ENCODE data around the gene RTN4R.
A peak's percentile ranks its signal among the peaks of the same experiment; 100 is the strongest.
"Not testable (repeated sequence)": the region's sequence is repeated elsewhere in the genome, so short reads cannot be mapped to it uniquely, and the experiment has no call there.

The RTN4R gene

DNA sequence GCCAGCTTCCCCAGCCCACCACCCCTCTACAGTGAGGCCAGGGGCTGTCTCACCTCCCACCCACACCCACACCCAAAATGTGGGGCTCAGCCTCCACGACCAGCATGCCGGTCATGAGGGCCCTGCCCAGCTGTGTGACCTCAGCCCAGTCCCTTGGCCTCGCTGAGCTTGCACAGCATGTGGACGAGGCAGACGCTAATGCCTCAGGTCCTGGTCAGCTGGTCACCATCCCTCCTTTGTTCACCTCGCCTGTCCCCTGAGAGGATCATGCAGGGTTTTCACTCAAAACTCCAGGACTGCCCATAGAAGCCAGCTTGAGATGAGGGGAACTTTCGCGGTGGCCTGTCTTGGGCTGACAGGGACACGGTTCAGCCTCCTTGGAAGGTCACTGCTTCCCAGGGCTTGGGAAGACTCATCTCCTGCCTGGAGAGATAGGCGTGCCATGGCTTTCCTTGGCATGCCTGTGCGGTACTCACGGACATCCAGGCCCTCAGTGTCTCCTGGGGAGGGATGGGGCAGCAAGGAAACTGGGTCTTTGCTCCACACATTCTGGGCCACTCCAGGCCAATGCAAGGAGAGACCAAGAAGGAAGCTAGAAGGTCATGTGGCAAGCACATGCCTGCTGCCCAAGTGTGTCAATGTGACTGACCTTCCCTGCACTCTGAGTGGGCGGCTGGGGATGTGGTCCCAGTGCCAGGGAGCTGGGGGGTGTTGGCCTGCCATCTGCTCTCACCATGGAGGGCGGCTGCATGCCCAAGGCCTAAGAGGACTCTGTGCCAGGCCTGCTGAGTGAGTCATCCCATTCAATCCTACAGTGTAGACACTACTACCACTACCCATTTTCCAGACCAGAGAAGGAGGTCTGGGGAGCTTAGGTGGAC is 3.2 kb upstream of the RTN4R start:
- no peaks in the 10 kb centered on the region for H3K36me3 Mint-ChIP-seq
- no peak overlapping the region for H3K4me3 Mint-ChIP-seq
- ATAC-seq: no peak
- peaks cover 6% of the 10 kb centered on the region for H3K4me1 Mint-ChIP-seq
- peaks cover 43% of the 10 kb centered on the region for H3K27me3 Mint-ChIP-seq
- no peak overlapping the region for H3K27ac Mint-ChIP-seq
- H3K9me3 Mint-ChIP-seq: no peaks in the 10 kb centered on the region

DNA sequence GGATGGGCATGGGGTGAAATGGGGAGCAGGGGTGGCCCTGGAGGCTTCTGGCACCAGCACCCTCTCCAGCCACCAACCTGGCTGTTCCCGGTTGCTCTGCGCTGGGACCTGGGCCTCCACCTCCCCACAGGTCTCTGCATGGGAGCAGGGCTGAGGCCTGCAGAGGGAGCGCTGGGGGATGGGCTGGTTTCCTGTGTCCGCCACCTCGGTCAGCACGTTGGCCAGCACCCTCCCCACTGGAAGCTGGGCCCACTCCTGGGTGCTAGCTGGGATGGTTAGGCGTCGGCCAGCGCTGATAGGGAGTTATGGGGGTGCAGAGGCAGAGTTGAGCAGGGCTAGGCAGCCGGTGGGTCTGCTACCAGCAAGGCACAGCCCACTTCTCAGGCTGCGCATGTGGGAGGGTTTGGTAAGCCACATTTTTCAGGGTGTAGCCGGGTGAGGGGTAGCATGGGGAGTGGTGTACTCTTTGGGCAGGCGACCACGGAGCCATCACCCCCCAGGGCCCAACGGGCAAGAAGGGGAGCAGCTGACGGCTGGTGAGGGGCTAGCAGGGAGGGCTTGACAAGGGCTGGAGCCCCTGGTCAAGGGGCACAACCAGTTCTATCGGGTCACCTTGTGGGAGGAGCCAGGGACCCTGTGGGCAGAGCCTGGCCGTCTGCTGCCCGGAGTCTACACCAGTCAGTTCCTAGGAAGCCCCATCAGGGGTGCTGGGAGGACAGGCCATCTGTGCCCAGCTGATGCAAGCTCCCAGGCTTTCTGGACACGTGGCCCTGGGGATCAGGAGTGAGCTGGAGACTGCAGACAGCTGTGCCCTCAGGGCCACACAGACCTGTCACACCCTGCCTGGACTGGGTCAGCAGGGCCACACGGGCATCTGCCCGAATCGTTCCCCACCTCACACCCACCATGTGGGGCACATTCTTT is 2.3 kb upstream of the RTN4R start:
- H3K27ac Mint-ChIP-seq, H3K36me3 Mint-ChIP-seq, H3K9me3 Mint-ChIP-seq, H3K4me3 Mint-ChIP-seq, H3K4me1 Mint-ChIP-seq, ATAC-seq: not testable (repeated sequence)
- H3K27me3 Mint-ChIP-seq: peaks cover 48% of the 10 kb centered on the region

DNA sequence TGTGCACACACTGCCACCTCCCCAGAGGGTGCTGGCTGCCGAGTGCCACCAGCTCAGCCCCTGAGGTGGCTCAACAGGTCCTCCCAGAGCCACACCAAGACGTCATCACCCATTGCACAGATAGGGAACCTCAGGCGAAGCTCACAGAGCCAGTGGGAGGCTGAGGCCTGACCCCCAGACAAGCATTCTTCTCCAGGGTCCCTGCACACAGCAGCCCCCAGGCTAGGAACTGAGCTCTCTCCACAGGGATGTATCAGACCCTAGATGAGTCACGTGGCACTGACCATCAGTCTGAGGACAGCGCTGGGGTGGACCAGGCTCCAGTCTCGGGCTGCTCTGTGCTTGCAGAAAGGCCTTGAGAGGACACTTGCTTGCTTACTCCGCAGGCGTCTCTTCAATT is 1.6 kb upstream of the RTN4R start:
- not testable (repeated sequence) for ATAC-seq
- H3K27me3 Mint-ChIP-seq: peaks cover 48% of the 10 kb centered on the region

DNA sequence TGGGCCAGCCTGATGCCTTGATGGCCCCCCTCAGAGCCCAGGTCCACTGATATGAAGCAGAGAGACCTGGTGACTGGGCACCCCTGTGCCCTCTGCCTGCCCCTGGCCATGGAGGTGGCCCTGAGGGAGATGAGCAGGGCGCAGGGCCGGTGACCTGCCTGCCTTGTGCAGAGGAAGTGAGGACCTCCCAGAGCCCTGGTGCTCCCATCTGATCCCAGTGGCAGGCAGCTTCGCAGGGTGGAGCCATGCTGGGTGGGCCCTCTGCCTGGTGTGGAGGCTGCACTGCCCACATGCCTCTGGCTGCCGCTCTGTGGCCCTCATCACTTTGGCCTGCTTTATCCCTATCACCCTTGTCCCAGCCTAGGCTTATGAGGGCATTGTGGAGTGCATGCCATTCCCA is 1.1 kb upstream of the RTN4R start:
- not testable (repeated sequence) for ATAC-seq, H3K4me1 Mint-ChIP-seq, H3K36me3 Mint-ChIP-seq, H3K27ac Mint-ChIP-seq, H3K9me3 Mint-ChIP-seq
- Mint-ChIP-seq H3K4me3 (peak overlapping the region; percentile 66), H3K27me3 (peaks cover 51% of the 10 kb centered on the region)

More for the DNA sequence above, 1.6 kb upstream of the RTN4R start:
- not testable (repeated sequence) for H3K36me3 Mint-ChIP-seq, H3K27ac Mint-ChIP-seq, H3K4me1 Mint-ChIP-seq, H3K4me3 Mint-ChIP-seq, H3K9me3 Mint-ChIP-seq

DNA sequence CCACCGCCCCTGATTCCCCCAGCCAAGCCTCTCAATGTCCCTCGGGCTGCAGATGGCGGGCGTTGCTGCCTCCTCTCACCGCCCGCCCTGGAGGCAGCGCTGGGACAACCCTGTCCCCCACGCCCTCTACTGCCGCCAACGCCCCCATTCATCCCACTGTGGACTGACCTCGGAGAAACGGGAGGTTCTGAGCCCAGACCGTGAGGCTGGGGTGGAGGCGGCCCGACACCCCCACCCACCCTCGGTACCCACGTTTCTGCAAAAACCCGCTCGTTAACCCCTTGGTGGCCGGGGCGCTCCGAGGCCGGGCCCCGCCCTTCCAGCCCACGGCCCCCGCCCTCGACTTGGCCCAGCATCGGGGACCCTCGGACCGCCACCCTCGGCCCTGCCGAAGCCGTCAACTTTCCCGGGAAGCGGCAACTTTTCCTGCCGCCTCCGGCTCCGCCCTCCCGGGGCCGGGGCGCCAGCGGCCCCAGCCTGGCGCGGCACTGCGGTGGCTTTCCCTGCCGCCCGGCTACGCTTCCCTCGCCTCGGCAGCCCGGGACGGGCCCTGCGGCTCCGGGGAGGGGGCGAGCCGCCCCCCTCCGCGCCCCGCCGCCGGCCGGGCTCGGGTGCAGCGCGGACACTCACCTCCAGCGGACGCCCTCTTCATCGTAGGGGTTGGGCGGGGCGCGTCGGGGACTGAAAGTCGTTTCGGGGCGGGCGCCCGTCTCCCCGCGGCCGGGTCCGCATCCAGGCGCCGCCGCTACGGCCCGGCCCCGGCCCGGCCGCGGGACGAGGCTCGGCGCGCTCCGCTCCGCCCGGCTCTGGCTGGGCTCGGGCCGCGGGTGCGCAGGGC is 458 bp downstream of the RTN4R start:
- ATAC-seq: no peak
- no peak overlapping the region for H3K27ac Mint-ChIP-seq
- no peaks in the 10 kb centered on the region for H3K9me3 Mint-ChIP-seq
- peaks cover 6% of the 10 kb centered on the region for H3K4me1 Mint-ChIP-seq
- H3K27me3 Mint-ChIP-seq: peaks cover 57% of the 10 kb centered on the region
- H3K36me3 Mint-ChIP-seq: no peaks in the 10 kb centered on the region
- H3K4me3 Mint-ChIP-seq: peak overlapping the region; percentile 26

DNA sequence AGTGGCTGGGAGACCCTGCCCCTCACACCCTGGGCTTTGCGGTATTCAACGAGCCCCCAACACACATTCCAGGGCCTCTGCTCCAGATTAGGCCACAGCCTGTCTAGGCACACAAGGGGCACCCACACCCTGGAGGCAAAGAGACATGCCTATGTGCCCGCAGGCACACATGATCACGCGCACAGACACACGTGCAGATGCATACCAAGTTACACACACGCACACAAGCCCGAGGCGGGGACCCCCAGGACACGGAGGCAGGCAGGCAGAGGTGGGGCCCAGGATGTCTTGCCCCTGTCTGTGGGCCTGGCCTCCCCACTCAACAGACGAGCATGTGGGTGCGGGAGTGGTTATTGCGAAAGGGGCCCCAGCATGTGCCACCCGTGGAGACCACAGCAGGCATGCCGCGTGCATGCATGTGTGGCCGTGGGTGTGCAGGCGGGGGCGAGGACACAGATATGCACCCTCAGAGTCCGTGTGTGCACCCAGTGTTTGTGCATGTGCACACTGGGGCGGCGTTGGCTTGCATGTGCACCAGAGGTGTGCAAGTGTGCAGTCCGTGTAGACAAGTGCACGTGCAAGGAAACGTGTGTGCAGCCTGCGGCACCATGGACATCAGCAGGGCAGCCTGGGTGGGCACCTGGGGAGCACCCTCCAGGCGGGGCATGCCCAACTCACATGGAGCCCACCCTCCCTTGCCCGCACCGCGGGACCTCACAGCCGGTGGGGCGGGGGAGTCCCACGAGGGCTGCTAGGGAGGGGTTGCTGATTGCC is 1.3 kb downstream of the RTN4R start:
- ATAC-seq, H3K27ac Mint-ChIP-seq, H3K4me1 Mint-ChIP-seq, H3K9me3 Mint-ChIP-seq, H3K36me3 Mint-ChIP-seq: not testable (repeated sequence)
- peaks cover 49% of the 10 kb centered on the region for H3K27me3 Mint-ChIP-seq
- H3K4me3 Mint-ChIP-seq: peak overlapping the region; percentile 38

DNA sequence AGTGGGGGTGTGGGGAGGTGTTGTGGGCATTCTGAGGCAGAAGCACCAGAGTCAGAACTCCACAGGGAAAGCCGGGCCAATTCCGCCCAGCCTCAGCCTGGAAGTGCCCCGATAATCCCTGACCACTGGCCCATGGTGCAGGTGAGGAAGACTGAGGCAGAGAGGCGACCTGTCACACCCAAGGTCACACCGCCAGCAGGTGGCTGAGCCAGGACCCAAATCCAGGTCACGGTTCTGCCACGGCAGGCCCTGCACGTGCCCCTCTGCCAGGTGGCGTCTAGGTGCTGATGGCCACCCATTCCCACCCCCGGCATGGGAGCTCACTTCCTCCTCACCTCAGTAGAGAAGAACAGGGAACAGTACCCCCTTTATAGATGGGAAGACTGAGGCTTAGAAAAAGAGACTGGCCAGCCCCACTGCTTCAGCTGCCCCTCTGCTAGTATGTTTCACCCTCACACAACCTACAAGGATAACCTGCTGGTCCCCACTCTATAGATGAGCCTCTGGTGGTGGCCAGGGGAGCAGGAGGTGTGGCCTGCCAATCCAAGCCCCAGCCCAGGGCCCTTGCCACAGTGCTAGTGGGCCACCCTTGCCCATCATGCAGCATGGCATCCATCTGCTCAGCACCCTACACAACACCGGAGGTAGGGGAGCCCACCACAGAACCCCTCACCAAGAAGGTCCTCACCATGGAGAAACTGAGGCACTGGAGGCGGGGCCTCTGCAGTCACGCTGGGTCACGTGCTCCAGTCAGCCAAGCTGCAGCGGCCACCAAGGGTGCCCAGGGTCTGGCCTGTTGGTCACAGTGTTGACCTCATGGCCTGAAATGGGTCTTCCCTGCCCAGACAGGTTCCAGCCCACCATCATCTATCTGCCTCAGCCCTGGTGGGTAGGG is 2.1 kb downstream of the RTN4R start:
- not testable (repeated sequence) for H3K4me1 Mint-ChIP-seq, ATAC-seq, H3K36me3 Mint-ChIP-seq, H3K27ac Mint-ChIP-seq, H3K4me3 Mint-ChIP-seq, H3K9me3 Mint-ChIP-seq
- H3K27me3 Mint-ChIP-seq: peaks cover 48% of the 10 kb centered on the region

DNA sequence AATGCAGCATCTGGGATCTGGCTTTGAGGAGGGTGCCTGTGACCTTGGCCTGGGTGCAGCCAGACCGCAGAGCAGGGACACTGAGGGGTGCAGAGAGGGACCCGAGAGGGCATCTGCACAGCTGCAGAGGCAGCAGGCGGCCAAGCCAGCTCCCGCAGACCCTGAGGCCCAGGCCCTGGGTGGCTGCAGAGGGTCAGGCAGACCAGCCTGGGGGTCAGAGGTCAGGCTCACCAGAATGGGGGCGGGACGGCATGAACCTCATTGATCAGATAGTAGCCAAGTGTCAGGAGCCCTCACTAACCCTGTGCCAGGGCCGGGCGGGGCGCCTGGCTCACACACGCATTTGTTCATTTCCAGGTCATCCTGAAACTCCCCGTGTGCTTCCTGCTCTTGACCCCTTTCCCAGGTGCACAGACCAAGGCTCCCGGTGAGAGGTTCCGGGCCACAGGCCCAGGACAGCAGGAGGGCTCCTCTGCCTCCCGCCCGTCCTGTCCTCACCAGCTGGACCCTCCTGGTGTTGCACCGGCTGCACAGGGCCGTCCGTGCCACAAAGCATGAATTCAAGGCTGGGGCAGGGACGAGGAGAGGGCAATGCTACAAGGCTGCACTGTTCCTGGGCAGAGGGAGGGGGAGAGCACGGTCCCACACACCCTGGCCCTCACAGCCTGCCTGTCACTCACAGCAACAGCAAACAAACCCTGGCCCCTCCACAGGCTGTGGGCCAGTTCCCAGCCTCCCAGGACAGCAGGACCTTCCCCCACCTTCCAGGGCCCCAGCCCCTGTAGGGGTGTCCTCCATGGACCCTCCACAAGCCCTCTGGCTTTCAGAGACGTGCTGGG is 3.3 kb downstream of the RTN4R start:
- Mint-ChIP-seq H3K9me3 (no peaks in the 10 kb centered on the region), H3K4me3 (no peak overlapping the region)

DNA sequence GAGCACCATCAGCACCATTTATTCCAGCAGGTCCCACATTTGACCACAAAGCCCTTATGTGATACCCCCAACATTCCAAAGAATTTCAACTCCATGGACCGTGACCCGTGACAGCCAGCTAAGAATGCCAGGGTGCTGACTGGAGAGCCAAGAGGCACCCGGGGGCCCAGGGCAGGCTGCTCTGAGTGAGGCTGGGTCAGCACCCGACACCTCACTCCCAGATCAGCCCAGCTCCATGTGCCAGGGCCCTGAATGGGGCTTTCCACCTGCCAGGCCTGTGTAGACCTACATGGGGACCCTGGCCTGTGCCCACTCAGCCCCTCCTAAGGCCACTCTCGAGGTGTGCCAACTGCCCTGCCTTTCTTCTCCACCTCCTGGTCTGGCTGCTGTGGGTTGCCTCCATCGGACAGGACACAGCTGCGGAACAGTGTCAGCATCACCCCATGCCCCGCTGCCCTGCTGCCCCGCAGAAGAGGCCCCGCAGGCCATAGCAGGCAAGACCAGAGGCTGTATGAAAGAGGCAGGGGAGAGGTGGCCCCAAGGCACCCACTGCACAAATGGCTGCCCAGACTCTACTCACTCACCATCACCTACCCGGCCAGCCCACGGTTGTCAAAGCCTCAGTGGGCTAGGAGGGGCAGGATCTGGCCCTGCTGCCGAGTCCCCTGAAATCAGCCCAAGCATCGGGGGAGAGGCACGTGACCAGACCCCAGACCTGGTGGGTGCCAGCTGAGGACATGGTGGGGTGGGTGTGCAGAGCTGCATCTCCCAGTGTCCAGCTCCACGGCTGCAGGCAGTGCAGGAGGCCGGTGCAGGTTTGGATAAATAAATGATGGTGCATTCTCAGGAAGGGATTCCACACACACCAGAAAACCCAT is 4.5 kb downstream of the RTN4R start:
- not testable (repeated sequence) for H3K4me3 Mint-ChIP-seq, H3K27ac Mint-ChIP-seq, H3K4me1 Mint-ChIP-seq, ATAC-seq, H3K9me3 Mint-ChIP-seq, H3K36me3 Mint-ChIP-seq
- peaks cover 46% of the 10 kb centered on the region for H3K27me3 Mint-ChIP-seq

More for the DNA sequence above, 3.3 kb downstream of the RTN4R start:
- H3K36me3 Mint-ChIP-seq: no peaks in the 10 kb centered on the region
- H3K27ac Mint-ChIP-seq: no peak overlapping the region
- H3K4me1 Mint-ChIP-seq: peaks cover 6% of the 10 kb centered on the region
- H3K27me3 Mint-ChIP-seq: peaks cover 47% of the 10 kb centered on the region
- no peak for ATAC-seq

DNA sequence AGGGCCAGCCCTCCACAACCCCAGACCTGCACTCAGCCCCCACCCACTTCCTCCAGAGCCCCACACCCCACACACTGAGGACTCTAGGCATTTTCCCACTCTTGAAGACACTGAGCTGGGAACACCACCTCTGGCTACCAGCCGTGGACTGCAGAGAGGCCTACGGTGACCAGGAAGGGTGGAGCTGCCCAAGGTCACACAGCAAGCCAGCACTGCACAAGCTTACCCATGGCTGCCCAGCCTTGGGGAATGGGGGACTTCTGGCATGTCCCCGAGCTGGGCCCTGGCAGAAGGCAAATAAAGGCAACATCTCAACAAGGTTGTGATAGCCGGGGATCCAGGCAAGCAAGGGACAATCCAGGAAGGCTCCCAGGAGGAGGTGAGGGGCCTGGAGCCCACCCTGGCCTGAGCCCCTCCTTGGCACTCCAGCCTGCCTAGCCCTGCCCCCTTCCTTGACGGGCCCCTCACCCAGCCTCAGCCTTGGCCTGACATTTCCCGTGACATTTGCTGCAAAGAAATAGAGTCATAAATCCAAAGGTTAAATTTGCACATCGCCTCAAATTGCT is 5.5 kb downstream of the RTN4R start:
- Mint-ChIP-seq H3K27me3 (peaks cover 43% of the 10 kb centered on the region), H3K4me3 (no peak overlapping the region), H3K27ac (no peak overlapping the region), H3K4me1 (no peaks in the 10 kb centered on the region), H3K9me3 (no peaks in the 10 kb centered on the region), H3K36me3 (no peaks in the 10 kb centered on the region)
- ATAC-seq: no peak

DNA sequence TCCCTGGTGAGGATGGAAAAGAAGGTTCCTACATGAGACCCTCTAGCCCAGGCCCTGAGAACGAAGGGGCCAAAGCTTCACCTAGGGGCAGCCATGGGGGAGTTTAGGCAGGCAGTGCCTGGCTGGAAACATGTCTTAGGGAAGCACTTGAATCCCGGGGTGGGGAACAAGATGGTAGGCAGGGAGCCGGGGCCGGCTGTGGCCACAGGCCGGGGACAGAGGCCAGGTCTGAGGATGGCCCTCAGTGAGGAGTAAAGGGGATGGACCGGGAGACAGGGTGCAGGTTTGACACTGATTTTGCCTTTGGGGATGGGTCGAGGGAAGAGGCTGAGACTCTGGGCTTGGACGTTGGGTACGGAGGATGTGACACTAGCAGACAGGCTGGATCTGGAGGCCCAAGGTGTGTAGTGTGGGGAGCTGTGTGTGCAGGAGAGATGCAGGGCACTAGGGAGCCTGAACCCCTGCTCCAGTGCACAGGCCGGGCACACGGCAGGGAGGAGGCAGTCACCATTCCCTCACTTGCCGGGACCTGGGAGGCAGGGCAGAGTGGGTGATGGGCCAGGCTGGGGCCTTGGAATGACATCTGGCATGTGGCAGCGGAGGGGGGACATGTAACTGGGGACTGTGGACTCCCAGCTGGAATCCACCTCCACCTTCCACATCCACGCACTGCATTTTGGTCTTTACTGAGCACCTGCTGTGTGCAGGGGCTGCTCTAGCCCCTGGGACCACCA is 6.1 kb downstream of the RTN4R start:
- ATAC-seq: no peak
- Mint-ChIP-seq H3K9me3 (no peaks in the 10 kb centered on the region), H3K4me3 (no peak overlapping the region), H3K4me1 (no peaks in the 10 kb centered on the region), H3K36me3 (no peaks in the 10 kb centered on the region), H3K27ac (no peak overlapping the region), H3K27me3 (peaks cover 41% of the 10 kb centered on the region)

All from stimulated activated memory B cell treated with anti-CD40 and anti-IgM and Interleukin-4, amounts not matched to agents 10 μg/mL and 1 μg/mL and 100 μg/mL, for 72 hours (primary cell).